ENCODE data around the gene RBM24.
A peak's percentile ranks its signal among the peaks of the same experiment; 100 is the strongest.

Gene RBM24

DNA sequence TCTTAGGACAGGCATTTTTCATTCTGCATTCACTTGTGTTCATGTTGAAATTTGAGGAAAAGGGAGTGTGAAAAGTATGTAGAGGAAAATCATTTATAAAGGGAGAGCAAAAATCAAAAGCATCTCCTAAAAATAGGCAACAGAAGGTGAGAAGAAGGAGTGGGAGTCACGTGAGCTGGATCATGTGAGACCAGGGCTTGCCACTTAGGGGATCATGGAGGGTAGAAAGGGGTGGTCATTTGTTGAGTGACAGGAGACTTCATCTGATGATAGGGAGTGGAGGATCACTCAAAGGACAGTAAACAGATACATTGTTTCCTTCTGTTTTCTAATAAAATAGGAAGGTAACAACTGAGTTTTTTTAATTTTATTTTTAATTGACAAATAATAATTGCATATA is 17.1 kb downstream of the RBM24 start:
- H3K4me3 ChIP-seq (replicated peaks; ENCODE audit: low read depth, low read length) = no peak overlapping the region
- TF ChIP-seq, protein P1, sequence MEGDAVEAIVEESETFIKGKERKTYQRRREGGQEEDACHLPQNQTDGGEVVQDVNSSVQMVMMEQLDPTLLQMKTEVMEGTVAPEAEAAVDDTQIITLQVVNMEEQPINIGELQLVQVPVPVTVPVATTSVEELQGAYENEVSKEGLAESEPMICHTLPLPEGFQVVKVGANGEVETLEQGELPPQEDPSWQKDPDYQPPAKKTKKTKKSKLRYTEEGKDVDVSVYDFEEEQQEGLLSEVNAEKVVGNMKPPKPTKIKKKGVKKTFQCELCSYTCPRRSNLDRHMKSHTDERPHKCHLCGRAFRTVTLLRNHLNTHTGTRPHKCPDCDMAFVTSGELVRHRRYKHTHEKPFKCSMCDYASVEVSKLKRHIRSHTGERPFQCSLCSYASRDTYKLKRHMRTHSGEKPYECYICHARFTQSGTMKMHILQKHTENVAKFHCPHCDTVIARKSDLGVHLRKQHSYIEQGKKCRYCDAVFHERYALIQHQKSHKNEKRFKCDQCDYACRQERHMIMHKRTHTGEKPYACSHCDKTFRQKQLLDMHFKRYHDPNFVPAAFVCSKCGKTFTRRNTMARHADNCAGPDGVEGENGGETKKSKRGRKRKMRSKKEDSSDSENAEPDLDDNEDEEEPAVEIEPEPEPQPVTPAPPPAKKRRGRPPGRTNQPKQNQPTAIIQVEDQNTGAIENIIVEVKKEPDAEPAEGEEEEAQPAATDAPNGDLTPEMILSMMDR (IDR thresholded peaks at IDR 0.05; ENCODE audit: low read length, missing control alignments) = no peak
- DNase-seq (ENCODE audit: low read depth) = no peak

GRCh38 chr6:17299222-17299621 is 18.1 kb downstream of the RBM24 start:
- H3K4me3 ChIP-seq (replicated peaks; ENCODE audit: low read depth, low read length) = no peak overlapping the region
- TF ChIP-seq, protein P1 (IDR thresholded peaks at IDR 0.05; ENCODE audit: low read length, missing control alignments) = no peak
- no peak for DNase-seq (ENCODE audit: low read depth)

- DNase-seq (ENCODE audit: low read depth) = no peak
- TF ChIP-seq, protein P1 (IDR thresholded peaks at IDR 0.05; ENCODE audit: low read length, missing control alignments) = no peak
- no peak overlapping the region for H3K4me3 ChIP-seq (replicated peaks; ENCODE audit: low read depth, low read length)
These were observed 18.6 kb downstream of the RBM24 start for GRCh38 chr6:17299750-17300149.

DNA sequence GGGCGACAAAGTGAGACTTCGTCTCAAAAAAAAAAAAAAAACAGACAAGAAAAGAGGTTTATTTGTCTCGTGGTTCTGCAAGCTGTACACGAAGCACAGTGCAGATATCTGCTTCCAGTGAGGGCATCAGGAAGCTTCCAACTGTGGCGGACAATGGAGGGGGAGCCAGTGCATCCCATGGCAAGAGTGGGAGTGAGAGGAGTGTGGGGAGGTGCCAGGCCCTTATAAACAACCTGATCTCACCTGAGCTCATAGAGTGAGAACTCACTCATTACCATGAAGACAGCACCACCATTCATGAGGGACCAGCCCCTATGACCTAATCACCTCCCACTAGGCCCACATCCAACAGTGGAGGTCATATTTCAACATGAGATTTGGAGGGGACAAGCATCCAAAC is 19.5 kb downstream of the RBM24 start:
- TF ChIP-seq, protein P1 (IDR thresholded peaks at IDR 0.05; ENCODE audit: low read length, missing control alignments) = no peak
- no peak for DNase-seq (ENCODE audit: low read depth)
- H3K4me3 ChIP-seq (replicated peaks; ENCODE audit: low read depth, low read length) = no peak overlapping the region

GRCh38 chr6:17303444-17303843 is 22.3 kb downstream of the RBM24 start:
- TF ChIP-seq, protein P1 (IDR thresholded peaks at IDR 0.05; ENCODE audit: low read length, missing control alignments) = no peak
- DNase-seq (ENCODE audit: low read depth) = no peak
- no peak overlapping the region for H3K4me3 ChIP-seq (replicated peaks; ENCODE audit: low read depth, low read length)

GRCh38 chr6:17305219-17306001 is 24.2 kb downstream of the RBM24 start:
- no peak overlapping the region for H3K4me3 ChIP-seq (replicated peaks; ENCODE audit: low read depth, low read length)
- DNase-seq (ENCODE audit: low read depth) = peak; percentile 61
- TF ChIP-seq, protein P1 (IDR thresholded peaks at IDR 0.05; ENCODE audit: low read length, missing control alignments) = no peak

Measured in fibroblast of pulmonary artery (primary cell).